GM20000 (cell line): ENCODE measurements around the gene TXNDC17.
A peak's percentile ranks its signal among the peaks of the same experiment; 100 is the strongest.
"Not testable (repeated sequence)": the region's sequence is repeated elsewhere in the genome, so short reads cannot be mapped to it uniquely, and the experiment has no call there.

Source experiments
- DNase-seq: peaks from one replicate; pipeline ENCODE4 v3.0.0; 2012; ENCODE audit warnings: low spot score
- TF ChIP-seq, protein P1 (sequence below): IDR thresholded peaks from 2 replicates; pipeline ENCODE4 v1.5.1; 2012; ENCODE audit warnings: mild to moderate bottlenecking, control low read depth; ENCODE audit errors: extremely low read depth, missing control alignments

The TXNDC17 gene

GRCh38 chr17:6640536-6641246, at the start of gene TXNDC17, which contains the start of gene KIAA0753:
Gene TXNDC17, plus strand, starts transcription at chr17:6641060. Its CDS starts 23 bp downstream, at chr17:6641083.
Gene KIAA0753, minus strand, starts transcription at chr17:6640711. Its CDS starts 5,608 bp downstream, at chr17:6635103.
- TF ChIP-seq, protein P1, sequence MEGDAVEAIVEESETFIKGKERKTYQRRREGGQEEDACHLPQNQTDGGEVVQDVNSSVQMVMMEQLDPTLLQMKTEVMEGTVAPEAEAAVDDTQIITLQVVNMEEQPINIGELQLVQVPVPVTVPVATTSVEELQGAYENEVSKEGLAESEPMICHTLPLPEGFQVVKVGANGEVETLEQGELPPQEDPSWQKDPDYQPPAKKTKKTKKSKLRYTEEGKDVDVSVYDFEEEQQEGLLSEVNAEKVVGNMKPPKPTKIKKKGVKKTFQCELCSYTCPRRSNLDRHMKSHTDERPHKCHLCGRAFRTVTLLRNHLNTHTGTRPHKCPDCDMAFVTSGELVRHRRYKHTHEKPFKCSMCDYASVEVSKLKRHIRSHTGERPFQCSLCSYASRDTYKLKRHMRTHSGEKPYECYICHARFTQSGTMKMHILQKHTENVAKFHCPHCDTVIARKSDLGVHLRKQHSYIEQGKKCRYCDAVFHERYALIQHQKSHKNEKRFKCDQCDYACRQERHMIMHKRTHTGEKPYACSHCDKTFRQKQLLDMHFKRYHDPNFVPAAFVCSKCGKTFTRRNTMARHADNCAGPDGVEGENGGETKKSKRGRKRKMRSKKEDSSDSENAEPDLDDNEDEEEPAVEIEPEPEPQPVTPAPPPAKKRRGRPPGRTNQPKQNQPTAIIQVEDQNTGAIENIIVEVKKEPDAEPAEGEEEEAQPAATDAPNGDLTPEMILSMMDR = no peak
- DNase-seq = peak; percentile 92

GRCh38 chr17:6591599-6592158, 49.2 kb upstream of the TXNDC17 start:
- TF ChIP-seq, protein P1 = no peak
- DNase-seq = no peak

GRCh38 chr17:6592173-6592572, 48.7 kb upstream of the TXNDC17 start:
- no peak for DNase-seq
- TF ChIP-seq, protein P1 = no peak

GRCh38 chr17:6593371-6593770, 47.5 kb upstream of the TXNDC17 start:
- DNase-seq = not testable (repeated sequence)

DNA sequence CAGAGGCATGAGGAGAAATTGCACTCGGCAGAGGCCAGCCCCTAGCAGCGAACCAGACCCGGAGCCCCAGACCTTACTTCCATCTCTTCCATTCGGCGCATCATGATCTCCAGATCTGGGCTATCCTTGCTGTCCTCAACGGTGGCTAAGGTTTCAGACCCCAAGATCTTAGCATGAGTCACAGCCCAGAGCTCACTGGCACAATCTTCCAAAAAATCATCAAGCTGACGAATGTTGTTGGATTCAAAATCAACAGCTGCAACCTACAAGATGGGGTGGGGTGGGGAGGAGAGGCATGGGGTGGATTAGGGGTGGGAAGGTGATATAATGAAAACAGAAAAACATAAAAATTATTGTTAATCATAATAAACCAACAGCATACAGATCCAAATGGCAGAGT, 44.8 kb upstream of the TXNDC17 start:
- no peak for DNase-seq
- TF ChIP-seq, protein P1 = no peak

DNA sequence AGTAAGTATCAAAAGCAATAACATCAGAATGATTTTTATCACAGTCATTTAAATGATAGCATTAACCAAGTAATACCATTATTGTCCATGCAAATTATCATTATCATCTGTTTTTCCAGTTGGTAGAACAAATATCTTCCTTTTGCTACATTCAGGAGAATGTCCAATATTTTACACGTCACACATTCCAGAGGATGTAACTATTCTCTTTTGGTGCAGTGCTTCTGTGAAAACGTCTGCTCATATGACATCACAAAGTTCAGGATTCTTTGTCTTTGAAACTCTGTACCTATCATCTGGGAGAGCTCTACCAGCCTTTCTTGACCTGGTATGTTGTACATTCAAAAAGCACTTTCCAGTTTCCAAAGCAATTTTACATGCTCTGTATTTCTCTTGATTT, 44.3 kb upstream of the TXNDC17 start:
- no peak for DNase-seq
- TF ChIP-seq, protein P1 = no peak

DNA sequence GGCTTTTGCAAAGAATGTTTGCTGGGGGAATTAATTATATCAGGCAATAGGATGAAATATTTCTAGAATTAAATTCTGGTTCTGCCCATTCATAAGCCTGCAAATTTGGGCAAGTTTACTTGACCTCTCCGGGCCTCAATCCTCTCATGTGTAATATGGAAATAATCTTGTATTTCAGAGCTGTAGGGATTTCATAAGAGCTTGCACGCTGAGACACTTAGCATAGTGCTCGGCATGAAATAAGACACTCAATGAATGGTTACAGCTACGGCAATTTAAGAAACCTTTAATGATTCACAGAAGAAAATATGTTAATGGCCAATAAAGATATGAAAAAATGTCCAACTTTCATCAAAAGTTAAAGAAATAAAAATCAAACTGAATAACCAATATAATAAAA, 43.9 kb upstream of the TXNDC17 start:
- TF ChIP-seq, protein P1 = no peak
- no peak for DNase-seq

DNA sequence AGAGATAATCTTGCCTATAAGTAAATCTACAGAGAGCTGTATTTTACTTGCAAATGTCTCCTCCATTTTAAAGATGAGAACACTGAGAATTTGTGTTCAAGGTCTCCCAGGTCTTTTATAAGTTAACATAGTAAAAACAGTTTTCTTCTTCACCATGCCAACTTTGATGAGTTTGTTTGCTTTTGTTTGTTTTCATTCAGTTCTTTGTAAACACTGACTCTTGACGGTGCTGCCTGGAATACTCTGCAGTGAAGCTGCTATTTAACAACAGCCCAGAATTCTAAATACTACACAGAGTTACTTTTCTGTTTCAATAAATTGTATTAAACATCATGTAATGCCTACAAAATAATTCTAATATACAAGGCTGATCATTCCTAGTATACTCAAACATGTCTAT, 43.1 kb upstream of the TXNDC17 start:
- DNase-seq = no peak
- TF ChIP-seq, protein P1 = no peak
